NCI-H2227 (cell line): ENCODE measurements around the gene CAPN11.
"Not testable (repeated sequence)": the region's sequence is repeated elsewhere in the genome, so short reads cannot be mapped to it uniquely, and the experiment has no call there.

Experiments
- DNase-seq: peaks from one replicate; lab custom pipeline; 2025; ENCODE audit not compliant: unreplicated experiment; lab: John Stamatoyannopoulos, UW

The CAPN11 gene

DNA sequence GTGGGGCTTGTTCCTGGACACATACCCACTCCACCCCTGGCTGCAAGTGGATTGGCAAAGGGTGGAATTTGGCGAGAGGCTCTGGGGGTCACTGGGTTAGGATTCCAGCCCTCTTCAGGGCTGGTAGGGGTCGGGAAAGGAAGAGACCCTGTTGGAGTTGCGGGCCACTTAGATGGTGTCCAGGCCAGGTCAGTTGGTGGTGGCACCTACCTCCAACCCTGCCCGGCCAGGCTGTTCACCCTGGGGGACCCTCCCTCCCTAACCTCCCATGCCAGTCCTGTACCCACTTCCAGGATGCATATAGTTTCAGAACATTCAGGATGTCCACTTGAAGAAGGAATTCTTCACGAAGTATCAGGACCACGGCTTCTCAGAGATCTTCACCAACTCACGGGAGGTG is 21.0 kb downstream of the CAPN11 start:
- no peak for DNase-seq

DNA sequence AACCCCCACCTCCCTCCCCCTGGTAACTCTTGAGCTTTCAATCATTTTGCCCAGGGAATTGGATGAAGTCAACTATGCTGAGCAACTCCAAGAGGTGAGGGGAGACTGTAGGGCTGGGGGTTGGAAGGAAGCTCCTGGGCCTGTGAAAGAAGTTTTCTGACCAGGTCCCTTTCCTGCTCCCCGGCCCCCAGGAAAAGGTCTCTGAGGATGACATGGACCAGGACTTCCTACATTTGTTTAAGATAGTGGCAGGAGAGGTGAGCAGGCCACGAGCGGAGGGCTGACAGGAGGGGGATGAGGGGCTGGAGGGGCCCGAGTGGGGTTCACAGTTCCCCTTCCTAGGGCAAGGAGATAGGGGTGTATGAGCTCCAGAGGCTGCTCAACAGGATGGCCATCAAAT is 21.8 kb downstream of the CAPN11 start:
- DNase-seq, result no peak

DNA sequence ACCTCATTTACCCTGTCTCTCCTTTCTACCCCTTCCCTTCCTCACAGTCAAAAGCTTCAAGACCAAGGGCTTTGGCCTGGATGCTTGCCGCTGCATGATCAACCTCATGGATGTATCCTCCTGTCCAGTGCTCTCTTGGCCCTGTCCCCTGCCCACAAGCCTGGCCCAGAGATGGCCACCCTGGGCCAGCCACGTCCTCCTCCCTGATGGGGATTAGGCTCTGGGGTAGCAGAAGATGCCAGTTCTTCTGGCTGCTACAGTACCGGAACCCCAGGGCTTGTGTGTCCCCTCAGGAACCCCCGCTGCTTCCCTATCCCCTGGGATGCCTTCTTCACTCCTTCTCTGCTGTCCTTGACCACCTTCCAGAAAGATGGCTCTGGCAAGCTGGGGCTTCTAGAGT is 22.3 kb downstream of the CAPN11 start:
- DNase-seq, result no peak

DNA sequence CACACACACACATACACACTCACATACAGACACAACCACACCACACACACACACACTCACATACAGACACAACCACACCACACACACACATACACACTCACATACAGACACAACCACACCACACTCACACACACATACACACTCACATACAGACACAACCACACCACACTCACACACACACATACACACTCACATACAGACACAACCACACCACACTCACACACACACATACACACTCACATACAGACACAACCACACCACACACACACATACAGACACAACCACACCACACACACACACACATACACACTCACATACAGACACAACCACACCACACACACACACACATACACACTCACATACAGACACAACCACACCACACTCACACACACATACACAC is 23.2 kb downstream of the CAPN11 start:
- not testable (repeated sequence) for DNase-seq

DNA sequence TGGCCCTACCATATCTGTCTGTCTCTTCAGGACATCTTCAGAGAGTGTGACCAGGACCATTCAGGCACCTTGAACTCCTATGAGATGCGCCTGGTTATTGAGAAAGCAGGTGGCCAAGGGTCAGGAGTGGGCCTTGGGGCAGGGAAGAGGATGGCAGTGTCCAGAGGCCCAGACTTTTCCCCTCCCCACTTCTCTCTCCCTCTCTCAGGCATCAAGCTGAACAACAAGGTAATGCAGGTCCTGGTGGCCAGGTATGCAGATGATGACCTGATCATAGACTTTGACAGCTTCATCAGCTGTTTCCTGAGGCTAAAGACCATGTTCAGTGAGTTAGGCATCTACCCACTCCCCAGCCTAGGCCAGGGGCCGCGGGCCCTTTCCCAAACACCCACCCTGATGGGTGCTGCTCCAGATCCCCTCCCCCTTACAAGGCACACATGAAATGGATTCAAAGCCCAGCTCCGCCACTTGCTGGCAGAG is 24.3 kb downstream of the CAPN11 start:
- DNase-seq, result no peak

DNA sequence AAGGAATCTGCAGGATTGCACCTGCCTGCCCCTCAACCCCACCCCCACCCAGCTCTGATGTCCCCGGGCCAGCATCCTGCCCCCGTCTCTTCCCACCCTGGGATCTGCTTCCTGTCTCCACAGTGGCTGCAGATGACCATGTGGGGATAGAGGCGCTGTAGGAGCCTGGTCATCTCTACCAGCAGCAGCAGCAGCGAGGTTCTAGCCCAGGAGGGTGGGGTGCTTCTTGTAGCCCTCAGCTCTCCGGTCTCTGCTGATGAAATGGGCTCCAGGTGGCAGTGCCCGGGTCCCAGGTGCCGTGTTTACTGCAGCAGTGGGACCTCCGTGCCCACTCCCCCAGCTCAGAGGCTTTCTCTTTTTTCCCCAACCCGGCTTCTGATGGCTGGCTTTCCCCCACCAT is 25.2 kb downstream of the CAPN11 start:
- no peak for DNase-seq

DNA sequence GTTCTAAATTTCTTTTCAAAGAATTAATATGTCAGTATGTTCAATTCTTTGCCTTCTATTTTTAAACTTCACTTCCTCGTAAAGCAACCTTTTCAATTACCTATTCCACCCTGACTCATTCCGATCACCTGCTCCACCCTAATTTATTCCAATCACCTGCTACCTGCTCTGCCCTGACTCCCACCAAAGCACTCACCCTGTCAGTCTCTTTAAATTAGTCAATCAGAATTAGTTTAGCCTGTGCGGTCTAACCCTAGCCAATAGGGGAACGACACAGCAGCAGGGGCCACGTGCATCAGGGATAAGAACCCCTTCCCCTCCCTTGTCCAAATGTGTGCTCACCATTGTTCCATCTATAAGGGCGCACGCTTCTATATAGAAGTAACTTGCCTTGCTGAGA is 26.7 kb downstream of the CAPN11 start:
- not testable (repeated sequence) for DNase-seq

DNA sequence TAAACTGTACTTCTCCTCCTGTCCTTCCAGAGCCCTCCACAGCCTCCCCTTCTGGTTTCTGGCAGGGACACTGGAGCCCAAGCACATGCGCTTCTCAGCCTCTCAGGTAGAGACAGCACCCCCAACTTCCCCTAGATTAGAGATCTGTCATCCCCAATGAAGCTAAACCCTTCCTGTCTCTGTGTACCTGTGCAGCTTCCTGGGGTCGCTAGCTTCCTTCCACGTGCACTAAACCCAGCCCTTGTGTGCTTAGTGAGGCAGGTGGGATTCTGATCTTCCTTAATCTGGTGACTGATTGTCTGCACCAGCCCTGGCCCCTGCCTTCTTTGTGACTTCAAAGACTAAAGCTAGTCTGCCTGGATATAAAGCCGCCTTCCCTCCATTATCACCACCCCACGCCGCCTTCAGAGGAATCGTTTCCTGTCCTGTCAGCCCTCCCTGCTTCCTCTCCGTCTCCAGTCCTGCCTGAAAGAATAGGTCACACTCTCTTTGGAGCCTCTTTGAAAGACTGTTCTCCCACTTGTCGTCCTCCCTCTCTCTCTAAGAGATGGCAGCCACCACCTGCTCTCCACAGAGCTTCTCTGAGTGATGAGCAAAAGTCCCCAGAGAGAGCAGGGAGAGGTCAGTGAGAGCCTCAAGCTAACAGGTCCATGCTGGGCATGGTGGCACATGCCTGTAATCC is 27.5 kb downstream of the CAPN11 start:
- DNase-seq, result no peak

DNA sequence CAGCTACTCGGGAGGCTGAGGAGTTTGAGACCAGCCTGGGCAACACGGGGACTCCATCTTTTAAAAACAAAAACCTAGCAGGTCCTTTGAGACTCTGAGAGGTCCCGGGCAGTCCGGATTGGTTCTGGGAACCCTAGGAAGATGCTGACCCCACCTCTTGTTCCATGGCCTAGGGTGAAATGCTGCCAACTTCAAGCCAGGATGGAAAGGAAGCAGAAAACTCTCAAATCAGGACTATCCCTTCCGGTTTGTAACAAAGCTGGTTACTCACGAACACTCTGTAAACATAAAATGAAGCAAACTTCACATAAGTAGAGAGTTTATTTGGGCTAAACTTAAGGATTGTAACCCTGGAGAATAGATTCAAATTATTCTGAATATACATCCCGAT is 28.0 kb downstream of the CAPN11 start:
- DNase-seq, result no peak

DNA sequence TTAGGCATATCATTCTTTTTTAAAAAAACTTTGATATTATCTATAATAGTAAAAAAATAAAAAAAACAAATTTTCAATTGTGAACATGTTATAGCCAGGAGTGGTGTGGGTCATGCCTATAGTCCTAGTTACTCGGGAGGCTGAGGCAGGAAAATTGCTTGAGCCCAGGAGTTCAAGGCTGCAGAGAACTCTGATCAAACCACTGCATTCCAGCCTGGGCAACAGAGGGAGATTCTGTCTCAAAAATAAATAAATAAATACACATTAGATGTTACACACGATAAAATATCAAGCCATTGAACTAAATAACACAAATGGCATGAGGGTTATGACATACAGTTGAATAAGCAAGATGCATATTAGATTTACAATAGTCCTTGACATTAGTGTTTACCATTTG is 30.2 kb downstream of the CAPN11 start:
- DNase-seq, result no peak

DNA sequence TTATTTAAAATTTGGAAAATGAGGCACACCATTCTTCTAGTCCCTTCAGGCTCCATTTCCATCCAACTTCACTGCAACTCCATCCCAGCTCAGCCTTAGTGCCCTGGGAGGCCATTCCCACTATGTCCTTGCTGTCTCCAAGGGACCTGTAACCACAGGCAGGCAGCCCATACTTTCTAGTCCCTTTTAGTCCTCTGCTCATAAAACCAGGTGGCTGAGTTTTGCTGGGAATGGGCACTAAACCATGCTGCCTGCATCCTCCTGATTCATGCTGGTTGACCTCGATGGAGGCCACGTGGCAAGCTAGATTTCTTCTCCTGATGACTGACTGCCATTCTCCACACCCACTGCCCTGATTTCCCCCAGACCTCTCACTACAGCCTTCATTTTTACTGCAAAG is 30.6 kb downstream of the CAPN11 start:
- DNase-seq, result no peak

DNA sequence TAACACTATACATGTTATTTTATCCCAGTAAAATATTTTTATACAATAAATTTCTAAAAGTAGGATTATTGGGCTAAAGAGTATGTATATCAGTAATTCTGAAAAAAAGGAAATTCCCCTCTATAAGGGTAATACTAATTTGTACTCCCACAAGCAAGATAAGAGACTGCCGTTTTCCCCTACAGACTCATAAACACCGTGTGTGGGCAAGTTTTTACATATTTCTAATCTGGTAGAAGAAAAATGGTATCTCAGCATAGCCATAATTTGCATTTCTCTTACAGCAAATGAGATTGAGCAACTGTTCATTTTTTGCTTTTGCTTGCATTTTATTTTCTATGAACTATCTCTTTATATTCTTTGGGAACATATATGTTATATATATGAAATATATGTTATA is 32.1 kb downstream of the CAPN11 start:
- DNase-seq, result no peak

DNA sequence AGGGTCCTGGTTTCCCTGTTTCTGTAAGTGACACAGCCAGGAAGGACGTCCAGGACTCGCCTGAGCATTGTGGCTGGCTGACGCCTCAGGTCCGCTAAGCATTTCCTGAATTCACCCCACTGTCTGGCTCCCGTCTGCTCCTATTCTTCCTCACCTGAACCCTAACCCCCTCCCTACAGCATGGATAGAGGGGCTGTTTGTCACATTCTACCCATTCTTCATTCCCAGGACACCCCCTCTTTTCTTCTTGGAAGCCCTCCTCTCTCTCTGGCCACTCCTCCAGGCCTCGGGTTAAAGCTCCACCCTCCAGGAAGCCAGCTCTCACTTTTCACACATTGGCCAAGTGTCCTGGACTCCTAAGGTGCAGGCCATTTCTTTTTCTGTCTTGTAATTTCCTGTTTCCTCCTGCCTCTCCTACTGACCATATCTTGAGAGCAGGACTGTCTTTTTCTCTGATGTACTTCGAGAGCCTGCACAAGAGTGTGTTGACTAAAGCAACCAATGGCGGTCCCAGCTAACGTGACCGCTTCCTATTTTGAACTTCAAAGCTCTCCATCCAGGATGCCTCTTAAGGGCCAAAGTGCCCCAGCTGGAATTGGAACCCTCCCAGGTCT is 33.9 kb downstream of the CAPN11 start:
- peak; percentile 10 for DNase-seq

DNA sequence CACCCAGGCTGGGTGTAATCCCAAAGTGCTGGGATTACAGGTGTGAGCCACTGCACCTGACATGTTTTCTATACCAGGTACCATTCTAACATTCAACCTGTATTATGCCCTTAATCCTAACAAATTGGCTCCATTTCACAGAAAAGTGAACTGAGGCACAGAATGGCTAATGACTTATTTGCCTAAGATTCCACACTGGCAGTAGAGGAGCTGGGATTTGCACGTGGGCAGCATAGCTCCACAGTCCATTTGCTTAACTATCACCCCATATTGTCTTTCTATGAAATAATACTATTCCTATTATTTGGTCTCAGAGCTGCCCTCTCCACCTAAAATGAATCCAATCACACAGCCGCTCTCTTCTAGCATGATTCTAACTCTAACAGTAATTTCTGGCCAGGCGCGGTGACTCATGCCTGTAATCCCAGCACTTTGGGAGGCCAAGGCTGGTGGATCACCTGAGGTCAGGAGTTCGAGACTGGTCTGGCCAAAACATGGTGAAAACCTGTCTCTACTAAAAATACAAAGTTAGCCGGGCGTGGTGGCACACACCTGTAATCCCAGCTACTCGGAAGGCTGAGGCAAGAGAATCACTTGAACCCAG is 34.8 kb downstream of the CAPN11 start:
- DNase-seq, result no peak

DNA sequence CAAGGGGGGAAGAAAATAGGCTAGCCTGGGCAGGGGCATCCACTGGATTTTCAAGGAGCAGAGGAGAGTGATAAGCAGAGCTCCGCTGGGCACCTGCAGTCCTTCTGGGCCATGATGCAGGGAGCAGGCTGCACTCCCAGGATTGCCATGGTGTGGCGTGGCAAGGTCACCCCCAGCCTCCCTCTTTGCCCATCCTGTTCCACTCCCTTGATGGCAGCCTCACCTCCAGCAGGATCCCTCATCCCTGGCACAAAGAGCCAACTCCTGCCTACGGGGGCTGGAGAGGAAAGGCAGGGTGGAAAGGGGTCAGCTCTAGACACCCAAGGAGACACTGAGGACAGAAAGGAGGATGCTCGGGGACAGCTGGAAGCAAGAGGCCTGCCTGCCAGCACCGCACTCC is 35.7 kb downstream of the CAPN11 start:
- DNase-seq, result no peak

DNA sequence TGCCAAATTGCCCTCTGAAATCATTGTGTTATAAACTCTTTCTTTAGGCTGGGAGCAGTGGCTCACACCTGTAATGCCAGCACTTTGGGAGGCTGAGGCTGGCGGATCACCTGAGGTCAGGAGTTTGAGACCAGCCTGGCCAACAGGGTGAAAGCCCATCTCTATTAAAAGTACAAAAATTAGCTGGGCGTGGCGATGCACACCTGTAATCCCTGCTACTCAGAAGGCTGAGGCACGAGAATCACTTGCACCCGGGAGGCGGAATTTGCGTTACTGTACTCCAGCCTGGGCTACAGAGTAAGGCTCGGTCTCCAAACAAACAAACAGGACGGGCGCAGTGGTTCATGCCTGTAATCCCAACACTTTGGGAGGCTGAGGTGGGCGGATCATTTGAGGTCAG is 37.7 kb downstream of the CAPN11 start:
- not testable (repeated sequence) for DNase-seq

DNA sequence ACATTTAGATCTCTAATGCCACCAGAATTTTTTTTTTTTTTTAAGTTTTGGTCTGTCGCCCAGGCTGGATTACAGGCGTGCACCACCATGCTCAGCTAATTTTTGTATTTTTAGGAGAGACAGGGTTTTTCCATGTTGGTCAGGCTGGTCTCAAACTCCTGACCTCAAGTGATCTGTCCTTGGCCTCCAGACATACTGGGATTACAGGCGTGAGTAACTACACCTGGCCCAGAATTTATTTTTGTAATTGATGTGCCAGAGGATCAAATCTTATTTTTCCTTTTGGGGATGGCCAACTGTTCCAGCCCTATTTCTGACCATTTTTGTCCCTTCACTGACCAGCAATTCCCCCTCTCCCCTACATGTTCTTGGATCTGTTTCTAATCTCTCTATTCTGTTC is 40.1 kb downstream of the CAPN11 start:
- DNase-seq, result no peak

DNA sequence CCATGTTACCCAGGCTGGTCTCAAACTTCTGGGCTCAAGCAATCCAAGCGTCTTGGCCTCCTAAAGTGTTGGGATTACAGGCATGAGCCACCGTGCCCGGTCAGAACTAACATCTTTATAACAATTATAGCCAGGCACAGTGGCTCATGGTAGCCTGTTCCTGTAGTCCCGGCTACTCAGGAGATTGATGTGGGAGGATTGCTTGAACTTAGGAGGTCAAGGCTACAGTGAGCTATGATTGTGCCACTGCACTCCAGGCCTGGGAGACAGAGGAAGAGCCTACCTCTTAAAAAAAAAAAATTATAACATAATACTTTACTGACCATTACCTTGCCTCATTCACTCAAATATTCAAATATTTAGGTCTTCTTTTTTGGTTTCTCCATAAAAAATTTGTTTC is 41.3 kb downstream of the CAPN11 start:
- DNase-seq, result no peak

DNA sequence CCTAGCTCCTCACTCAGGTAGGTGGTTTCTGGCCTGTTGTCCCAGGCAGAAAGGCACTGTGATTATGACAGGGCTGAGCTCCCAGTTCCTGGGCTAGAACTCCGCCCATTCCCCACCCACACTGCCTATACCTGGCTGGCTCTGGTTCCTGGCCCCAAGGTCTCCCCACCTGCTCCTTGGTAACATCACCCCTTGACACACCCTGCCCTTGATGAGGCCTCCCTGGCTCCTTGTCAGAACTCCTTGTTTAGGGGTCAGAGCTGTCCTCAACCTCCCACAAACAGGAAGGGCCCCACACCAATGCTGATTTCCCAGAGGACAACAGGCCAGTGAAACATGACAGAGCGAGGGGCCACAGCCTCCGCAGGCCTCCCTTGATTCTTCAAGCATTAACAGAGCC is 42.6 kb downstream of the CAPN11 start:
- no peak for DNase-seq

DNA sequence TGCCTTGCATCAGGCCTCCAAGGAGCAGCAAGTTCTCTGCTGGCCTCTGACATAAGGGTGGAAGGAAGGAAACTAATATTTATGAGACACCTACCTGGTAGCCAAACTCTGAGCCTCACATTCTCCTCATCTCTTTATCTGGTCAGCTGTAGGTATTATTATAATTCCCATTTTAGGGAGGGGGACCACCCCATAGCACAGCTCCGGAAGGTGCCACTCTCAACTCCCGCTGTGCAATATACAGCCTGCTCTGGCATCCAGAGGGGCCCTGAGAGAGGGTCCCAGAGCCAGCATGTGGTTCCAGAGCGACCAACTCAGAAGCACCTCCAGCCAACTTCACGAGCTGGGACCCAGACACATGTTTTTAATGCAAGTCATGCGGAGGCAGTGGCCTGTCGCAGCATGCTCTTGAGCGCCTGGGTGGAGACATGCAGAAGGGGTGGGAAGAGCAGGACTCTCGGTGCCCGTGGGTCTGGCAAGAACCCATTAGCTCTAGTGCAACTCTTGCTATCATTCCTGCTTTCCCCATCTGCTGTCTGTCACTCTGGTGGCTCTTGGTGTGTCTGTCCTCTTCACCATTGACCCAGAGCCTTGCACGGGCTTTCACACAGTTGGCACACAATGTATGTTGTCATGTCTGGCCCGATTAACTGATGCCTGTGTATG is 43.2 kb downstream of the CAPN11 start:
- DNase-seq, result no peak

DNA sequence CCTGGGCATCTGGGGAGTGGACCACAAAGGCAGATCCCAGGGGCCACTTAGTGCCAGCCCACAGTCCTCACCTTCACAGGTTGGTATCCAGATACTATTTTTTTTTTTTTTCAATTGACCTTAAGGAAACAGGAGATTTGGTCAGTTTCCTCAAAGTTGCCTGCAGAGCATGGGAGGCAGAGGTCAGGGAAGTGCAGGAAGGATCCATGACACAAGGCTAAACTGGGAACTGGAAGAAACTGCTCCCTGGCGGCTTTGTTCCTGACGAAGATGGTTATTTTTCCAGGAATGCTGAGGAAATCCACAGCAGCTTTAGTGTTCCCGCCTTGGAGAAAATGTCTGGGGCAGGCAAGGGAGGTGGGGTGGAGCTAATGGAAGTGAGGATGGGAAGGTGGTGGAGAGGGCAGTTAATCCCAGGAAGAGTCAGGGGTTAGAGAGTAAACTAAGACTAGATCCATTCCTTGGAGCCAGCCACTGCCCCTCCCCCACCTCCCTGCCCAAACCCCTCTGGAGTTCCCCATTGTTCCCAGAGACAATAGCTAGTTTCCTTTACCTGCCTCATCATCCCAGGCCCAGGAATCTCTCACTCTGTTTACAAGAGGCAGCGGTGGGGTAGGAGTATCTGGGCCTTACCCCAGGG is 43.8 kb downstream of the CAPN11 start:
- DNase-seq, result no peak
